HTERT RPE-1 (cell line): ENCODE measurements around the gene NT5DC3.

Experiments
- in situ Hi-C: fragments of 300-500 bp; cut with MboI; formaldehyde crosslinking; loops from 4 replicates; pipeline ENCODE4 v1.14.3; 2020; ENCODE audit warnings: low sequenced_read_pairs

The NT5DC3 gene

GRCh38 chr12:103840876-103841689 lies at the start of gene NT5DC3:
Gene NT5DC3, minus strand, starts transcription at chr12:103841234. Its CDS starts 78 bp downstream, at chr12:103841156.
- in situ Hi-C loops: no loop called here

- in situ Hi-C loops: no loop called here
These were observed 46.7 kb upstream of the NT5DC3 start for GRCh38 chr12:103887738-103888137.

GRCh38 chr12:103886195-103886797 lies 45.3 kb upstream of the NT5DC3 start:
- in situ Hi-C loops: no loop called here

GRCh38 chr12:103884316-103884715 lies 43.3 kb upstream of the NT5DC3 start:
- in situ Hi-C loops: no loop called here

DNA sequence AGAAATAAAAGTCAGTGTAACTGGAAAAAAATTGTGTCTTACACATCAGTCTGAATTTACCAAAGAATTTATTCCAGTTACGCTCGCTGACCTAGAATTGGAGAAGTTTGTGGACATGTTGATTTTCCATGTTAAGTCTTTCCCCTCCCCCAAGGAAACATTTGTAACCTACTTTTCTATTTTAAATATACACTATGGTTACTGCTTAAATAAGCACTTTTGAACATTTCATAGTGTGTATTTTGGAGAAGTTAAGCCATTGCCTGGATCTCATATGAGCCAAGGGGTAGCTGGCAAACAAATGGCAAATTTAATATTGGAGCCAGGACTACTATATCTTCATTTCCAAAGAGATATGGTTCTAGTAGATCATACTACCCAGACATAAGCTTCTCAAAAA lies 42.9 kb upstream of the NT5DC3 start:
- in situ Hi-C loops: no loop called here

GRCh38 chr12:103882861-103883596 lies 42.0 kb upstream of the NT5DC3 start:
- in situ Hi-C loops: no loop called here

DNA sequence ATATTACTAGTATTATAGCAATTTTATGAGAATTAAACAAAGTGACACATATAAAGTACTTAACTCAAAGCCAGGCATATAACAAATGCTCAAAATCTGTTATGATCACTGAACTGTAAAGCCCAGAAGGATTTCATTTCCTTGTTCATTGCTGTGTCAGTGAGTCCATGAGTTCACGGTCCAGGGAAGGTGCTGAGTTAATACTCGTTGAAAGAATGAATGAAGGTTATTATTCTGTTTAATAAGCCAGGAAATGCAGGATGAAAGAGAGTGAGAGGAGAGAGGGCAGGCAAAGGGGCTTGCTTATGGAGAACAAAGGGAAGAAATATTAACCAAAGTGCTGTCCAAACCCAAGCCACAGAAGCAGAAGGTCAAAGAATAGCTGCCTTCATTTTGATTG lies 40.2 kb upstream of the NT5DC3 start:
- in situ Hi-C loops: no loop called here

GRCh38 chr12:103880299-103881142 lies 39.5 kb upstream of the NT5DC3 start:
- in situ Hi-C loops: no loop called here

GRCh38 chr12:103879878-103880277 lies 38.8 kb upstream of the NT5DC3 start:
- in situ Hi-C loops: no loop called here

- in situ Hi-C loops: no loop called here
These were observed 38.1 kb upstream of the NT5DC3 start for GRCh38 chr12:103879048-103879692.

- in situ Hi-C loops: no loop called here
These were observed 37.0 kb upstream of the NT5DC3 start for GRCh38 chr12:103877934-103878510.

DNA sequence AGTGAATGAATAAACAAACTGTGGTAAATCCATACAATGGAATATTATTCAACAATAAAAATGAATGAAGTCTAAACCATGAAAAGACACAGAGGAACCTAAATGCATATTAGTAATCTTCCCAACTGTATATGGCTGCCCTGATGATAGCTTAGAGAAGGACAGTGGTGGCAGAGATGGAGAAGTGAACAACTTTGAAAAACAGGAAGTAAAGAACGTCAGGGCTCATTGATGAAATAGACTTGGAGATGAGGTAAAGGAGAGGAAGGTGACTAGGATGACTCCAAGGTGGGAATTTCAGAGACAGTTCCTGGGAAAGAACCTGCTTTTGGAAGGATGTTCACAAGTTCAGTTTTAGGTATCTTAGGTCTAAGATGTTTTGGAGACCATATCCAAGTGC lies 36.3 kb upstream of the NT5DC3 start:
- in situ Hi-C loops: no loop called here

GRCh38 chr12:103875666-103876065 lies 34.6 kb upstream of the NT5DC3 start:
- in situ Hi-C loops: no loop called here

GRCh38 chr12:103868215-103868614 lies 27.2 kb upstream of the NT5DC3 start:
- in situ Hi-C loops: no loop called here

GRCh38 chr12:103865151-103865730 lies 24.2 kb upstream of the NT5DC3 start:
- in situ Hi-C loops: no loop called here

- in situ Hi-C loops: no loop called here
These were observed 23.7 kb upstream of the NT5DC3 start for GRCh38 chr12:103864710-103865109.

- in situ Hi-C loops: no loop called here
These were observed 18.0 kb upstream of the NT5DC3 start for GRCh38 chr12:103858953-103859601.

- in situ Hi-C loops: no loop called here
These were observed 17.3 kb upstream of the NT5DC3 start for GRCh38 chr12:103858335-103858734.

GRCh38 chr12:103857164-103857563 lies 16.1 kb upstream of the NT5DC3 start:
- in situ Hi-C loops: no loop called here
